Dedifferentiated amniotic fluid mesenchymal stem cell (primary cell): ENCODE results near the gene TENM4.
"Not testable (repeated sequence)": the region's sequence is repeated elsewhere in the genome, so short reads cannot be mapped to it uniquely, and the experiment has no call there.

Source experiments
- DNase-seq: peaks from one replicate; pipeline ENCODE4 v3.0.0-alpha.2; 2016; ENCODE audit errors: extremely low spot score

The TENM4 gene

GRCh38 chr11:79021601-79022000 is 419.2 kb downstream of the TENM4 start:
- DNase-seq = no peak

- DNase-seq = no peak
Measured at GRCh38 chr11:79019975-79020374, 420.9 kb downstream of the TENM4 start.

DNA sequence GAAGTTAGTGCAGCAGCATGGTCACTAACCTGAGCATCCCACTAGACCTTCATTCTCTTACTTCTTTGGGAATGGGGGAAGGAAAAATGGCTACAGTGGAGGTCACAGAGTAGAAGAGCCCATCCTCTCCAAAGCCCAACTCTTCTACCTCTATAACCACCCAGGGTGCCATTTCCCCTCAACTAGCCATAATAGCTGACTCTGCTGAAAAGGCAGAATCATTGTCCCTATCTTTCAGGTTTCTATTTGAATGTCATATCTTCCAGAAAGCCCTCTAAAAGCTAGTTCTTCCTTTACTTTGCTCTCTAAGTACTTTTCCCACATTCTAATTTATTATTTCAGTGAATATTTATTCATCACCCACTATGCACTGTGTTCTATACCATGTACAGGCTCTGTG is 421.6 kb downstream of the TENM4 start:
- no peak for DNase-seq

GRCh38 chr11:79018371-79018849 is 422.4 kb downstream of the TENM4 start:
- peak; percentile 65 for DNase-seq

- DNase-seq = no peak
Measured at GRCh38 chr11:79017811-79018210, 423.0 kb downstream of the TENM4 start.

GRCh38 chr11:79013509-79013908 is 427.3 kb downstream of the TENM4 start:
- no peak for DNase-seq

GRCh38 chr11:79011357-79011756 is 429.5 kb downstream of the TENM4 start:
- DNase-seq = no peak

DNA sequence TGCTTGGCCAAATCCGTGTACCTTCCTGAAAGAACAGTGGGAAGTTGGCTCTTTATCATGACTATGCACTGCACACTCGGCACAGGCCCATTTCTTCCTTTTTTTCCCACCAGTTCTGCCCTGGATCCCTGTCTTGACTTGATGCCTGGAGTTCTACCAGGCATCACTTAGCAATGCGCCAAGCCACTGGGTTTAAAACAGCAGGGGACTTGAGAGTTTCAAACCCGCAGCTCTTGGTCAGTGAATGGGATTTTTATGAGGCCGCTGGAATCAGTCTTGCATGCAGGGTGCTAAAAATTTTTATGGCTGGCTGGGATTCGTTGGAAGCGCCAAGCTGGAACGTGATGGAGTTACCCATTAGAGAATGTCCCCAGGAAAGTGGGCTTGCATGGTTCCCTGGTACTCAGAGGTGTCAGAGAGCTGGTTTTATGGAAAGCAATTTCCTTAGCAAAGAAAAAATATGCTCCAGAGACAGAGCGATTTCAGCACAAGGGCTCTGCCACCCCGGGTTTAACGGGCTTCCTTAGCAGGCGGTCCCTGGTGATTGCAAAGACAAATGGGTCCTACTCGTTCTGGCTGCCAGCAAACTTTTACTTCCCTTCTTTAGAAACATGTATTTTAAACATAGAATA is 432.9 kb downstream of the TENM4 start:
- DNase-seq = no peak

- no peak for DNase-seq
Measured at GRCh38 chr11:79006854-79007253, 434.0 kb downstream of the TENM4 start.

DNA sequence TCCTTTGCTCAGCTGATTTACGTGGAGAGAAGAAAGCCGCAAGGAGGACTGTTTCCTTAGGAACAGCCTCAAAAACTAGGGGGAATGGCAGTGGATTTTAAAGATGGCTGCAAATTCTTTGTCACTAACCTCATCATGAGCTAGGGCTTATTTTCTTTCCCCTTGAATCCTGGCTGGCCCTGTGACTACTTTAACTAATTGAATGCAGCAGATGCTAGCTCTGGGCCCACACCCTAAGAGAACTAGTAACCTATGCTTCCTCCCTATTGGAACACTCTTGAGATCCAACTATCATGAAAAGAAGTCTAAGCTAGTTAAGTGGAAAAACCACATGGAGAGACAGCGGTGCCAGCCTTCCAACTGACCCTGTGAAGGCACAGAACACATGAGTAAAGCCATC is 444.8 kb downstream of the TENM4 start:
- no peak for DNase-seq

DNA sequence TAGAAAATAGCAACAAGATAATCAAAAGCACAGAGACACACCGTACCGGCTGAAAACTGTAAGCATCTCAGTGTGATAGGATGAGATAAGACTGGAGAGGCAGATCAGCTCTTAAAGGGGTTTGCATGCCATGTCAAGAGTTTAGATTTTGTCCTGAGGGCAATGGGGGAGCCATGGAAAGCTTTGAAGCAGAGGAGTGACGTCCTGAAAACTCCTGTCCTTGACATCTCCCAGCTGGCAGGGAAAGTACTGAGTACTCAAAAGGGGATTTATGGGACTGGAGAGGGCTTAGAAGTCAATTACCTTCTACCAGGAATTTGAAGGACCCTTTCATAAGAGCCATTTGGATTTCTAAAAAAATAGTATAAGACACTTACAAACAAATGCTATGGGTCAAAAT is 445.7 kb downstream of the TENM4 start:
- no peak for DNase-seq

DNA sequence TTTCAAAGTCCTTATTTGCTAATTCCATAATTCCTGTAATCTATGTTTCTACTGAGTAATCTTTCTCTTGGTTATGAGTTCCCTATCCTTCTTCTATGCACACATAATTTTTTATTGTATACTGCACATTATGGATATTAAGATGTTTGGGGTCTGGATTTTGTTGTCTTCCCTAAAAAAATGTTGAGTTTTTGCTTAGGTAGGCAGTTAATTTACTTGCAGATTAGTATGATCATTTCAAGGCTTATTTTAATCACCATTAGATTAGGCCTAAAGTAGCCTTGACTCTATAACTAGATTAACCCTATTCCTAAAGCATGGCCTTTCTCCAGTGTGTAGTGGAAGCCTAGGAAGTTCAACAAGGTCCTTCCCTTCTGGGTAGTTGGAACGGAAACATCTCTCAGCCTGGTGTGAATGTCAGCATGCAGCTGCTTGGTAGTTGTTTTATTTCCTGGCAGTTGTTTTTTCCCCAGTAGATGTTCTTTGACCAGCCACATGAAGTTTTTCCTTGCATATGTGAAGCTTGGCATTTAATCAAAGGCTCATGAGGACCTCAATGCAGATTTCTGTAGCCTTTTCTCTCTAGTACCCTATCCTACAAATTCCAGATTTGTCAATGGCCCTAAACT is 446.9 kb downstream of the TENM4 start:
- DNase-seq = no peak

- no peak for DNase-seq
Measured at GRCh38 chr11:78991681-78992080, 449.1 kb downstream of the TENM4 start.

GRCh38 chr11:78990261-78990660 is 450.6 kb downstream of the TENM4 start:
- no peak for DNase-seq

DNA sequence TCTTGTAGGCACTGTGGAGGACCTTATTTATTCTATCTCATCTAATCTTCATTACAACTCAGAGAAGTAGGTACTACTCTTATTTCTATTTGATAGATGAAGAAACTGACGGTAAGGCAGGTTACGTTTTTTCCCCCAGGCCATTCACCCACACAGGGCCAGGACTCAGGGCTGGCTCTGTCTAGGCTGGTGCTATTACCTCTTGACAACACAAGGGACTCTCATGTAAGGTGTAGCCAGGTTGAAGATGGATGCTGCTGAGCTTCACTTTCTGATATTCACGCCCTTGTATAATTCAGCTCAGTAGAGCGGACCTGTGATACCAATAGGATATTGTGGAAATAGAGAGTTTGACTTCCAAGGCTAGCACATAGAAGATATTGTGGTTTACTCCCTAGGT is 453.1 kb downstream of the TENM4 start:
- no peak for DNase-seq

DNA sequence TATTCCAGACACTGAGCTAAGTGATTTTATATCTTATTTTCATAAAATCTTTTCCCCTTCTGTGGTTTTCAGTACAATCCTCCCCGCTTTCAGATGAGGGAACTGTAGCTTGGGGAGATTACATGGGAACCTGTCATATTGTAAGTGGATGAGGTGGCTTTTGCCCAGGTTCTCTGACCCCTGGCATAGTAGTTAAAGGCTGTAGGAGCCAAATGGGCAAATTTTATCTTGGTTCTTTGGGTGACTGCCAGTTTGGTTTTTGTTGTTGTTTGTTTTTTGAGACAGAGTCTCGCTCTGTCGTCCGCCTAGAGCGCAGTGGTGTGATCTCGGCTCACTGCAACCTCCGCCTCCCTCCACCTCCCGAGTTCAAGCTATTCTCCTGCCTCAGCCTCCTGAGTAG is 454.5 kb downstream of the TENM4 start:
- DNase-seq = no peak

- no peak for DNase-seq
Measured at GRCh38 chr11:78985663-78986062, 455.2 kb downstream of the TENM4 start.

GRCh38 chr11:78982473-78982872 is 458.4 kb downstream of the TENM4 start:
- no peak for DNase-seq

DNA sequence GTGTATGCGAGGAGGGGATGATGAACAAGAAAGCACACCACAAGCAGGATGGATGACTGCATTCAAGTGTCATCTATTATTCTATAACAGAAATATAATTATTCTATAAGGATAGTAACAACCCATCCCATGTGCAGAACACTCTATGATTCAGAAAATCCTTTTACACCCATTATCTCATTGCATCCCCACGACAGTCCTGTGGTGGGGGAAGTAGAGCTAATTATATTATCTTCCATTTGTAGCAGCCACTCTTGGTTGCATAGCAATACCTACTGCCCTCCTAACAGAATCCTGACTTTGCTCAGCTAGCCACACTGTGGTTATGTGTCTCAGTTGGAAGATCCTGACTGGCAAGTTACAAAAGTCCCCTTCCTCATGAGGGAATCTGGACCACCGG is 459.7 kb downstream of the TENM4 start:
- DNase-seq = no peak

GRCh38 chr11:78978831-78979230 is 462.0 kb downstream of the TENM4 start:
- no peak for DNase-seq

DNA sequence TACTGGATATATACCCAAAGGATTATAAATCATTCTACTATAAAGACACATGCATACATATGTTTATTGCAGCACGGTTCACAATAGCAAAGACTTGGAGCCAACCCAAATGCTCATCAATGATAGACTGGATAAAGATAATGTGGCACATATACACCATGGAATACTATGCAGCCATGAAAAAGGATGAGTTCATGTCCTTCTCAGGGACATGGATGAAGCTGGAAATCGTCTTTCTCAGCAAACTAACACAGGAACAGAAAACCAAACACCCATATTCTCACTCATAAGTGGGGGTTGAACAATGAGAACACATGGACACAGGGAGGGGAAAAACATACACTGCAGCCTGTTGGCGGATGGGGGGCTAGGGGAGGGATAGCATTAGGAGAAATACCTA is 463.0 kb downstream of the TENM4 start:
- DNase-seq = not testable (repeated sequence)

DNA sequence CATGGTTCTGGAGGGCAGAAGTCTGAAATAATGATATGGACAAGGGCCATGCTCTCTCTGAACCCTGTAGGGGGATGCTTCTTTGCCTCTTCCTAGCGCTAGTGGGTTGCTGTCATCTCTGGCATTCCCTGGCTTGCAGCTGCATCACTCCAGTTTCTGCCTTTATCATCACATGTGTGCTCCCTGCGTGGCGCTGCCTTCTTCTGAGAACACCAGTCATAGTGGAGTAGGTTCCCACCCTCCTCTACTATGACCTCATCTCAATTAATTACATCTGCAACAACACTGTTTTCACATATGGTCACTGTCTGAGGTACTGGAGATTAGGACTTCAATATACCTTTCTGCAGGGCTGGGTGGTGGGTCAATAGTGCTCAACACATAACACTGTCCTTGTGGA is 463.8 kb downstream of the TENM4 start:
- no peak for DNase-seq

GRCh38 chr11:78975081-78975480 is 465.7 kb downstream of the TENM4 start:
- DNase-seq = no peak

DNA sequence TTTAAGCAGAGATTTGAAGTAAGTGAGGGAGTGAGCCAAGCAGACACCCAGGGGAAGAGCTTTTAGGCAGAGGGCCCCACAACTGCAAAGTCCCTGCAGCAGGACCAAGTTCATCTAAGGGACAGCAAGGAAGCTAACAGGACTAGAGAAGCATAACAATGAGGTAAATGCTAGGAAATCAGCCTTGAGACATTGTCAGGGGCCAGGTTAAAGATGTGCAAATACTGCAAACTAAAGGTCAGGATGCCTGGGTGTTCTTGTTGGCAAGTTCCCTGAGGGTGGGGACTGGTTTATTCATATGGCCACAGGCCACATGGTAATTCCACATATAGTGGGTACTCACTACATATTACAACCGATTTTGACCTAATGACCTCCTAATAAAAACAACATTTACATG is 467.0 kb downstream of the TENM4 start:
- DNase-seq = no peak
